NCI-H1105 (cell line): Measurements from ENCODE around the gene CCDC12.

Experiments
- DNase-seq: peaks from one replicate; lab custom pipeline; 2025; lab: John Stamatoyannopoulos, UW

CCDC12 gene

GRCh38 chr3:46905661-46906451 is 70.7 kb downstream of the CCDC12 start:
- DNase-seq = no peak

- DNase-seq = no peak
Measured at GRCh38 chr3:46905213-46905560, 71.4 kb downstream of the CCDC12 start.

- DNase-seq = no peak
Measured at GRCh38 chr3:46904303-46905212, 72.0 kb downstream of the CCDC12 start.

GRCh38 chr3:46903341-46904302 is 72.9 kb downstream of the CCDC12 start:
- no peak for DNase-seq

GRCh38 chr3:46902188-46902631 is 74.3 kb downstream of the CCDC12 start:
- DNase-seq = no peak

GRCh38 chr3:46901591-46902187 is 74.9 kb downstream of the CCDC12 start:
- no peak for DNase-seq

GRCh38 chr3:46901061-46901460 is 75.5 kb downstream of the CCDC12 start:
- DNase-seq = no peak

GRCh38 chr3:46900356-46900755 is 76.2 kb downstream of the CCDC12 start:
- DNase-seq = no peak

GRCh38 chr3:46900007-46900292 is 76.6 kb downstream of the CCDC12 start:
- no peak for DNase-seq

GRCh38 chr3:46899151-46900006 is 77.2 kb downstream of the CCDC12 start:
- DNase-seq = no peak

- no peak for DNase-seq
Measured at GRCh38 chr3:46898321-46899150, 78.0 kb downstream of the CCDC12 start.

GRCh38 chr3:46897829-46898320 is 78.7 kb downstream of the CCDC12 start:
- no peak for DNase-seq

- DNase-seq = no peak
Measured at GRCh38 chr3:46897031-46897430, 79.5 kb downstream of the CCDC12 start.

- no peak for DNase-seq
Measured at GRCh38 chr3:46896386-46896785, 80.2 kb downstream of the CCDC12 start.

- DNase-seq = no peak
Measured at GRCh38 chr3:46895761-46896160, 80.8 kb downstream of the CCDC12 start.

GRCh38 chr3:46895204-46895660 is 81.3 kb downstream of the CCDC12 start:
- no peak for DNase-seq

- DNase-seq = no peak
Measured at GRCh38 chr3:46894256-46894655, 82.3 kb downstream of the CCDC12 start.

- DNase-seq = no peak
Measured at GRCh38 chr3:46893763-46894162, 82.8 kb downstream of the CCDC12 start.

GRCh38 chr3:46893146-46893748 is 83.3 kb downstream of the CCDC12 start:
- DNase-seq = no peak
